ENCODE data around the gene AKAP11. TPM values are rescaled to one million over a fixed set of nuclear protein-coding genes. Genes with fewer than 3 reads are reported as not detected.

Gene AKAP11
- total and polyA plus RNA-seq, 2 of the 8 experiments (the other 6 are each of a cell fraction or from before 2014, with no cell fraction given), result 4.5 to 21.9 TPM

GRCh38 chr13:42327725-42328124, 55.8 kb downstream of the AKAP11 start:
- H2BK5ac ChIP-seq (ENCODE audit: low read depth, low read length), result no peak overlapping the region
- H3K4me2 ChIP-seq (ENCODE audit: insufficient read depth in 1 of 2, low read depth in 2 of 2, low read length in 2 of 2), result no peak overlapping the region
- H4K5ac ChIP-seq (ENCODE audit: insufficient read length, low read depth, low read length), result no peak overlapping the region
- no peak overlapping the region for H2AFZ ChIP-seq (ENCODE audit: low read length)
- H3K56ac ChIP-seq (replicated peaks; ENCODE audit: insufficient read length, low read depth, low read length), result no peak overlapping the region
- no peaks in the 10 kb centered on the region for H3K79me2 ChIP-seq (ENCODE audit: control insufficient read depth in 1 of 2, insufficient read depth in 2 of 2, low read length in 2 of 2)
- H3K9me3 ChIP-seq (ENCODE audit: insufficient read depth in 2 of 2, low read depth in 1 of 2, low read length in 1 of 2), result no peaks in the 10 kb centered on the region
- H2BK20ac ChIP-seq (ENCODE audit: low read length), result no peak overlapping the region
- H3K18ac ChIP-seq (ENCODE audit: extremely low read depth, low read length), result no peak overlapping the region
- no peak overlapping the region for H2BK120ac ChIP-seq (replicated peaks; ENCODE audit: low read depth, low read length)
- no peaks in the 10 kb centered on the region for H3K23me2 ChIP-seq (ENCODE audit: low read depth, low read length)
- H3K27ac ChIP-seq (ENCODE audit: low read depth, low read length), result no peak overlapping the region
- H4K91ac ChIP-seq (replicated peaks; ENCODE audit: insufficient read length, low read length), result no peak overlapping the region
- no peak overlapping the region for H4K8ac ChIP-seq (ENCODE audit: extremely low read depth, insufficient read depth, low read length)
- no peak overlapping the region for H3K4ac ChIP-seq (replicated peaks; ENCODE audit: insufficient read length, low read depth, low read length)
- FAIRE-seq (no peak), DNase-seq (ENCODE audit: low read depth in 1 of 2, low spot score in 2 of 2) (no peak)
- H2AK5ac ChIP-seq (ENCODE audit: low read depth, low read length), result no peak overlapping the region
- ChIA-PET CTCF (ENCODE audit: partially characterized antibody) (interaction anchor here (1.0 to 2.3 kb wide), 3 partner anchors 10 to 805 kb away, joined by 3 to 15 read pairs (median 3); no protein-coding TSS in a partner anchor), POLR2A (ENCODE audit: partially characterized antibody) (interaction anchor here (1.1 kb wide), 1 partner anchor 9 kb away, joined by 3 read pairs; no protein-coding TSS in a partner anchor)
- H3K36me3 ChIP-seq (ENCODE audit: control insufficient read depth in 2 of 4, insufficient read depth in 4 of 4, low read length in 3 of 4), result no peaks in the 10 kb centered on the region
- no peaks in the 10 kb centered on the region for H3K27me3 ChIP-seq (replicated peaks in 1 of 4; ENCODE audit: control insufficient read depth in 3 of 4, extremely low read depth in 1 of 4, insufficient read depth in 3 of 4, low read length in 3 of 4)
- no peak overlapping the region for H2BK12ac ChIP-seq (ENCODE audit: low read depth, low read length)
- H3K4me3 ChIP-seq (ENCODE audit: extremely low read depth in 1 of 4, insufficient read depth in 2 of 4, low read depth in 3 of 4, low read length in 4 of 4), result no peak overlapping the region
- no peaks in the 10 kb centered on the region for H3K4me1 ChIP-seq (replicated peaks in 1 of 4; ENCODE audit: control insufficient read depth in 3 of 4, insufficient read depth in 4 of 4, low read length in 3 of 4)
- H3K9ac ChIP-seq (replicated peaks in 1 of 4; ENCODE audit: extremely low read depth in 1 of 4, low read depth in 3 of 4, low read length in 3 of 4), result no peak overlapping the region
- H3K79me1 ChIP-seq (ENCODE audit: low read depth, low read length), result no peaks in the 10 kb centered on the region
- no peak overlapping the region for H3K23ac ChIP-seq (ENCODE audit: insufficient read length)
- H2BK15ac ChIP-seq (ENCODE audit: low read length), result no peak overlapping the region
- H4K20me1 ChIP-seq (replicated peaks in 1 of 2; ENCODE audit: control insufficient read depth in 1 of 2, insufficient read depth in 2 of 2, low read length in 2 of 2), result no peaks in the 10 kb centered on the region
- TF ChIP-seq CTCF (IDR thresholded peaks at IDR 0.05; ENCODE audit: control extremely low read depth in 1 of 3, insufficient read depth in 1 of 3, low read depth in 1 of 3, low read length in 3 of 3) (peak in 1 of 3 experiments; percentile 3; a peak in 1 of 4 replicates), SRF (IDR thresholded peaks at IDR 0.05; ENCODE audit: low read depth, low read length) (no peak), RAD21 (IDR thresholded peaks at IDR 0.05 in 1 of 2, conservative IDR thresholded peaks at IDR 0.05 in 1 of 2; ENCODE audit: low read depth in 2 of 2, low read length in 2 of 2) (peak; percentile 21 to 45; a peak in 3 of 4 replicates), RXRA (IDR thresholded peaks at IDR 0.05; ENCODE audit: insufficient read depth, low read depth, low read length) (no peak)
- no peak overlapping the region for H3K14ac ChIP-seq (ENCODE audit: insufficient read length)
